Neural progenitor cell (in vitro differentiated cells): ENCODE results near the gene OR2V2. TPM values are rescaled to one million over a fixed set of nuclear protein-coding genes. Genes with fewer than 3 reads are reported as not detected.

Source experiments
- DNase-seq: peaks from one replicate; pipeline ENCODE4 v3.0.0-alpha.2; 2016; ENCODE audit warnings: low spot score
- H2AFZ ChIP-seq: fragments of 200-600 bp; sonication (generic); replicated peaks from 2 replicates; pipeline ENCODE4 v1.6.1; 2016; ENCODE audit warnings: antibody characterized with exemption
- H3F3A ChIP-seq: fragments of 200-600 bp; sonication (generic); 2 replicates; pipeline ENCODE4 v1.6.1; 2016; ENCODE audit warnings: antibody characterized with exemption, low read depth
- H3K27ac ChIP-seq: fragments of 200-600 bp; sonication (generic); 2 replicates; pipeline ENCODE4 v1.5.1; 2016; ENCODE audit warnings: mild to moderate bottlenecking
- H3K27me3 ChIP-seq: fragments of 200-600 bp; sonication (generic); 2 replicates; pipeline ENCODE4 v1.6.1; 2016; ENCODE audit warnings: mild to moderate bottlenecking, moderate library complexity
- H3K36me3 ChIP-seq: fragments of 200-600 bp; sonication (generic); 2 replicates; pipeline ENCODE4 v1.5.1; 2016
- H3K4me1 ChIP-seq: fragments of 200-600 bp; sonication (generic); 2 replicates; pipeline ENCODE4 v1.6.1; 2016; ENCODE audit warnings: mixed run types
- H3K4me2 ChIP-seq: fragments of 200-600 bp; sonication (generic); 2 replicates; pipeline ENCODE4 v1.6.1; 2016
- H3K4me3 ChIP-seq: fragments of 200-600 bp; sonication (generic); 2 replicates; pipeline ENCODE4 v1.5.1; 2016
- H3K79me2 ChIP-seq: fragments of 200-600 bp; sonication (generic); 2 replicates; pipeline ENCODE4 v1.6.1; 2016; ENCODE audit warnings: low read depth
- H3K9ac ChIP-seq: fragments of 200-600 bp; sonication (generic); 2 replicates; pipeline ENCODE4 v1.6.1; 2016
- H3K9me3 ChIP-seq: fragments of 200-600 bp; sonication (generic); 2 replicates; pipeline ENCODE4 v1.5.1; 2016; ENCODE audit warnings: low read depth
- H4K20me1 ChIP-seq: fragments of 200-600 bp; sonication (generic); 2 replicates; pipeline ENCODE4 v1.6.1; 2016; ENCODE audit warnings: low read depth
- H3K27ac Mint-ChIP-seq: 3 replicates; pipeline ENCODE4 v1.8.0; 2021; ENCODE audit warnings: mixed read lengths
- H3K27me3 Mint-ChIP-seq: 2 replicates; pipeline ENCODE4 v1.8.0; 2022; ENCODE audit warnings: low read depth, mild to moderate bottlenecking, inconsistent platforms, moderate library complexity, mixed read lengths; ENCODE audit not compliant: insufficient read depth
- H3K36me3 Mint-ChIP-seq: 3 replicates; pipeline ENCODE4 v1.8.0; 2021; ENCODE audit warnings: mixed read lengths
- H3K4me1 Mint-ChIP-seq: 3 replicates; pipeline ENCODE4 v1.8.0; 2021; ENCODE audit warnings: mixed read lengths
- H3K4me3 Mint-ChIP-seq: 3 replicates; pipeline ENCODE4 v1.8.0; 2021; ENCODE audit warnings: mild to moderate bottlenecking, moderate library complexity, mixed read lengths
- H3K9me3 Mint-ChIP-seq: 3 replicates; pipeline ENCODE4 v1.8.0; 2020; ENCODE audit warnings: mixed read lengths
- CTCF ChIP-seq: fragments of 200-600 bp; sonication (generic); IDR thresholded peaks from 2 replicates; pipeline ENCODE4 v1.5.1; 2017; ENCODE audit warnings: antibody characterized with exemption, mild to moderate bottlenecking
- EZH2 ChIP-seq: fragments of 200-600 bp; sonication (generic); IDR thresholded peaks from 2 replicates; pipeline ENCODE4 v1.6.1; 2017; ENCODE audit warnings: antibody characterized with exemption, mild to moderate bottlenecking, moderate library complexity
- EZH2phosphoT487 ChIP-seq: fragments of 200-600 bp; sonication (generic); IDR thresholded peaks from 2 replicates; pipeline ENCODE4 v1.6.1; 2017; ENCODE audit warnings: antibody characterized with exemption
- total RNA-seq: library from RNA; depleted of rRNA; stranded (reverse); fragments of >200 nt; gene quantifications from 2 replicates; pipeline ENCODE4 v1.2.3, GENCODE V29; 2015; ENCODE audit warnings: low replicate concordance

OR2V2 gene
- total RNA-seq, 1 donor from 2014 or later, result not detected

- Histone ChIP-seq H3K4me3 (no peak overlapping the region), H3K9ac (no peak overlapping the region), H3K79me2 (no peaks in the 10 kb centered on the region), H3K36me3 (no peaks in the 10 kb centered on the region), H3K27ac (no peak overlapping the region), H3K27me3 (peaks cover 9% of the 10 kb centered on the region), H4K20me1 (no peaks in the 10 kb centered on the region), H3K4me1 (no peaks in the 10 kb centered on the region), H2AFZ (no peak overlapping the region), H3K9me3 (no peaks in the 10 kb centered on the region), H3K4me2 (no peak overlapping the region), H3F3A (no peaks in the 10 kb centered on the region)
- H3K9me3 Mint-ChIP-seq, result no peaks in the 10 kb centered on the region
- DNase-seq, result no peak
- H3K27me3 Mint-ChIP-seq, result peaks cover 14% of the 10 kb centered on the region
- H3K36me3 Mint-ChIP-seq, result no peaks in the 10 kb centered on the region
- H3K27ac Mint-ChIP-seq, result no peak overlapping the region
- TF ChIP-seq CTCF (no peak), EZH2 (no peak), EZH2phosphoT487 (no peak)
- H3K4me3 Mint-ChIP-seq, result no peak overlapping the region
- no peaks in the 10 kb centered on the region for H3K4me1 Mint-ChIP-seq
These were observed 5.0 kb downstream of the OR2V2 start for GRCh38 chr5:181152406-181152805.

GRCh38 chr5:181153814-181154213 lies 6.4 kb downstream of the OR2V2 start:
- Histone ChIP-seq H3K4me3 (no peak overlapping the region), H4K20me1 (no peaks in the 10 kb centered on the region), H3K9me3 (no peaks in the 10 kb centered on the region), H3K4me1 (no peaks in the 10 kb centered on the region), H3K27ac (no peak overlapping the region), H3K79me2 (no peaks in the 10 kb centered on the region), H3K36me3 (no peaks in the 10 kb centered on the region), H3K9ac (no peak overlapping the region), H3F3A (no peaks in the 10 kb centered on the region), H3K4me2 (no peak overlapping the region), H3K27me3 (peaks cover 17% of the 10 kb centered on the region), H2AFZ (no peak overlapping the region)
- Mint-ChIP-seq H3K27me3 (peaks cover 14% of the 10 kb centered on the region), H3K36me3 (no peaks in the 10 kb centered on the region), H3K4me1 (no peaks in the 10 kb centered on the region), H3K4me3 (no peak overlapping the region), H3K27ac (no peak overlapping the region), H3K9me3 (no peaks in the 10 kb centered on the region)
- TF ChIP-seq EZH2phosphoT487 (no peak), EZH2 (no peak), CTCF (no peak)
- DNase-seq, result no peak

- H3K4me3 ChIP-seq, result no peak overlapping the region
- H2AFZ ChIP-seq, result no peak overlapping the region
- DNase-seq, result no peak
- H3K9me3 ChIP-seq, result no peaks in the 10 kb centered on the region
- H3K36me3 Mint-ChIP-seq, result no peaks in the 10 kb centered on the region
- H3K79me2 ChIP-seq, result no peaks in the 10 kb centered on the region
- H3K4me2 ChIP-seq, result no peak overlapping the region
- no peak overlapping the region for H3K27ac ChIP-seq
- no peaks in the 10 kb centered on the region for H3K9me3 Mint-ChIP-seq
- peaks cover 9% of the 10 kb centered on the region for H3K4me1 Mint-ChIP-seq
- H3K36me3 ChIP-seq, result no peaks in the 10 kb centered on the region
- H3K9ac ChIP-seq, result no peak overlapping the region
- no peak overlapping the region for H3K27ac Mint-ChIP-seq
- no peak overlapping the region for H3K4me3 Mint-ChIP-seq
- peaks cover 16% of the 10 kb centered on the region for H3F3A ChIP-seq
- peaks cover 17% of the 10 kb centered on the region for H3K27me3 ChIP-seq
- H3K27me3 Mint-ChIP-seq, result peaks cover 12% of the 10 kb centered on the region
- H4K20me1 ChIP-seq, result no peaks in the 10 kb centered on the region
- H3K4me1 ChIP-seq, result no peaks in the 10 kb centered on the region
- TF ChIP-seq CTCF (no peak), EZH2phosphoT487 (no peak), EZH2 (no peak)
These were observed 9.4 kb downstream of the OR2V2 start for GRCh38 chr5:181156758-181157157.
